HFFc6 (cell line): ENCODE results near the gene CIRBP. TPM values are rescaled to one million over a fixed set of nuclear protein-coding genes. Genes with fewer than 3 reads are reported as not detected.

ENCODE experiments used
- DNase-seq: peaks from one replicate; pipeline ENCODE4 v3.0.0-alpha.2; 2018
- H3K27ac Mint-ChIP-seq: 2 replicates; pipeline ENCODE4 v1.8.0; 2020; ENCODE audit warnings: mild to moderate bottlenecking, mixed read lengths
- H3K27me3 Mint-ChIP-seq: 2 replicates; pipeline ENCODE4 v1.8.0; 2021; ENCODE audit warnings: mild to moderate bottlenecking, moderate library complexity, mixed read lengths; ENCODE audit not compliant: insufficient read depth
- H3K36me3 Mint-ChIP-seq: 2 replicates; pipeline ENCODE4 v1.8.0; 2021; ENCODE audit warnings: low read depth, mixed read lengths
- H3K4me1 Mint-ChIP-seq: 2 replicates; pipeline ENCODE4 v1.8.0; 2020; ENCODE audit warnings: low read depth, mixed read lengths
- H3K4me3 Mint-ChIP-seq: 2 replicates; pipeline ENCODE4 v1.8.0; 2020; ENCODE audit warnings: mild to moderate bottlenecking, moderate library complexity, mixed read lengths
- H3K9me3 Mint-ChIP-seq: 2 replicates; pipeline ENCODE4 v1.8.0; 2020; ENCODE audit warnings: mild to moderate bottlenecking, mixed read lengths
- total RNA-seq, 6 experiments: library from RNA; stranded (reverse); fragmentation: NEBNext Ultra II Directional; extraction: Animal tissue kit (Norgen Biotek cat#: 25700); gene quantifications; 2 replicates in 1 of 6; 3 replicates in 5 of 6; pipeline ENCODE4 v1.2.3, GENCODE V29; 2021
- TF ChIP-seq, protein P1 (sequence below): fragments of 200-600 bp; sonication (generic); IDR thresholded peaks from 2 replicates; pipeline ENCODE4 v1.5.0; 2021; ENCODE audit warnings: antibody characterized with exemption, mild to moderate bottlenecking

The CIRBP gene
- total RNA-seq, 6 experiments from 2014 or later, result 160 to 243 (median 190) TPM

DNA sequence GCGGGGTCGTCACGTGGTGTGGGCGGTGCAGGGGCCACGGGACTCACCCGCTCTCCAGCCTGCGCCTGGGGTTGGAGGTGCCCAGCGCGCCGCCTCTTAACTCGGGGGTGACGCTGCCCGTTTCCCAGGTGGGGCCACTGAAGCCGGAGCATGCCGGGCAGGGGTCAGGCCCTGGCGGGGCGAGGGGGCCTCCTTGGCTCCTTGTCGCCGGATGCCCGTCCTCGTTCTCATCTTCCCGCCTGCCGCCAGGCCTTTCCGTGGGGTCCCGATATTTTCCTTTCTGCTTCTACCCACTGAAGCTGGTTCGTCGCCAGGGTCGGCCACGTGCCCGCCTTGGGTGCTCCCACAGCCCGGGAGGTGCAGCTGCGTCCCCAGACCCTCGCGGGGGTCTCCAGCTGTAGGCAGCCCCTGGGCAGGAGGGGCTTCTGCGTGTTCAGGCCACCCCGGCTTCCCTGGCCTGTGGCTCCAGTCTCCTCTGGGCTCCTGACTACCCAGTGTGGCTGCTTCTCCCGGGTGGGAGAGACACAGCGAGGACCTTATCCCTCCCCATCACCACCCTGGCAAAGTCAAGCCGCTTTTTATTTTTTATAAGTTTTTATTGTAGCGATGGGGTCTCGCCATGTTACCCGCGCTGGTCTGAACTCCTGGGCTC lies 7.0 kb downstream of the CIRBP start:
- peak overlapping the region; percentile 79 for H3K4me3 Mint-ChIP-seq
- TF ChIP-seq, protein P1, sequence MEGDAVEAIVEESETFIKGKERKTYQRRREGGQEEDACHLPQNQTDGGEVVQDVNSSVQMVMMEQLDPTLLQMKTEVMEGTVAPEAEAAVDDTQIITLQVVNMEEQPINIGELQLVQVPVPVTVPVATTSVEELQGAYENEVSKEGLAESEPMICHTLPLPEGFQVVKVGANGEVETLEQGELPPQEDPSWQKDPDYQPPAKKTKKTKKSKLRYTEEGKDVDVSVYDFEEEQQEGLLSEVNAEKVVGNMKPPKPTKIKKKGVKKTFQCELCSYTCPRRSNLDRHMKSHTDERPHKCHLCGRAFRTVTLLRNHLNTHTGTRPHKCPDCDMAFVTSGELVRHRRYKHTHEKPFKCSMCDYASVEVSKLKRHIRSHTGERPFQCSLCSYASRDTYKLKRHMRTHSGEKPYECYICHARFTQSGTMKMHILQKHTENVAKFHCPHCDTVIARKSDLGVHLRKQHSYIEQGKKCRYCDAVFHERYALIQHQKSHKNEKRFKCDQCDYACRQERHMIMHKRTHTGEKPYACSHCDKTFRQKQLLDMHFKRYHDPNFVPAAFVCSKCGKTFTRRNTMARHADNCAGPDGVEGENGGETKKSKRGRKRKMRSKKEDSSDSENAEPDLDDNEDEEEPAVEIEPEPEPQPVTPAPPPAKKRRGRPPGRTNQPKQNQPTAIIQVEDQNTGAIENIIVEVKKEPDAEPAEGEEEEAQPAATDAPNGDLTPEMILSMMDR, result no peak
- H3K36me3 Mint-ChIP-seq, result peaks cover 38% of the 10 kb centered on the region
- peak overlapping the region; percentile 83 for H3K27ac Mint-ChIP-seq
- H3K4me1 Mint-ChIP-seq, result peaks cover 42% of the 10 kb centered on the region
- no peak for DNase-seq
- H3K27me3 Mint-ChIP-seq, result peaks cover 12% of the 10 kb centered on the region
- H3K9me3 Mint-ChIP-seq, result no peaks in the 10 kb centered on the region

DNA sequence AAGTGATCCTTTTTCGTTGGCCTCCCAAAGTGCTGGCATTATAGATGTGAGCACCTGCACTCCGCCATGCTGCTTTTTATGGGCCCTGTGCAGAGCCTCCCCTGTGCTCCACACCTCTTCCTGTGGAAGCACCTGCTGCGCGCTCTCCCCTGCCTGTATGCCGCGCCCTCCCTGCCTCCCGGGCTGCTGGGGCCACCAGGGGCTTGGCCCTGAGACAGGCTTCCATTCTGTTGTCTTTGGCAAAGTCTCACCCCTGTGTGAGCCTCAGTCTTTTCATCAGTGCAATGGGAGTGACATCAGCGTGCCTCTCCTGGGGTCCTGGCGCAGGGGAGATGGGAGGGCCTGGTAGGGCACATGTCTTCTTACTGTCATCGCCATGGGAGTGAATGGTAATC lies 7.5 kb downstream of the CIRBP start:
- no peaks in the 10 kb centered on the region for H3K9me3 Mint-ChIP-seq
- peak overlapping the region; percentile 79 for H3K4me3 Mint-ChIP-seq
- H3K36me3 Mint-ChIP-seq, result peaks cover 33% of the 10 kb centered on the region
- no peak for DNase-seq
- TF ChIP-seq, protein P1, result no peak
- peaks cover 12% of the 10 kb centered on the region for H3K27me3 Mint-ChIP-seq
- peaks cover 36% of the 10 kb centered on the region for H3K4me1 Mint-ChIP-seq
- peak overlapping the region; percentile 83 for H3K27ac Mint-ChIP-seq

- peak overlapping the region; percentile 79 for H3K4me3 Mint-ChIP-seq
- TF ChIP-seq, protein P1, result no peak
- DNase-seq, result no peak
- H3K27ac Mint-ChIP-seq, result peak overlapping the region; percentile 83
- H3K9me3 Mint-ChIP-seq, result no peaks in the 10 kb centered on the region
- H3K36me3 Mint-ChIP-seq, result peaks cover 28% of the 10 kb centered on the region
- peaks cover 14% of the 10 kb centered on the region for H3K27me3 Mint-ChIP-seq
- peaks cover 34% of the 10 kb centered on the region for H3K4me1 Mint-ChIP-seq
Observed at GRCh38 chr19:1277061-1277460, 7.9 kb downstream of the CIRBP start.

DNA sequence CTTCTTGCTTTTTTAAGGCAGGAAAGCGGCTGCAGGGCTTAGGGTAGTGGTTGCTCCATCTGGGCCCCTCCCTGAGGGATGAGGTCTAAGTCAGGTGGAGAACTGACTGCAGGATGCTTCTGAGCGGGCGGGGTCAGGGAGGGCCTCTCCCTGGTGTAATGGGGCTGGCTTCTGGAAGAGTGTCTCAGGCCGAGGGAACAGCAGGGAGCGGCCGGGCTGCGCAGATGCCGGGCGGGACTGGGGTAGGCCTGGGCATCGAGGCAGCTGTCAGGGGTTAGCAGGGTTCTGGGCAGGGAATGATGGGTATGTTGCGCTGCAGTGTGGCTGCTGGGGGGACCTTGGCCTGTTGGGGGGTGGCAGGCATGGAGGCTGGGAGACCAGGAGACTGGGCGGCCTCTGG lies 8.9 kb downstream of the CIRBP start:
- Mint-ChIP-seq H3K27me3 (peaks cover 14% of the 10 kb centered on the region), H3K4me3 (no peak overlapping the region), H3K36me3 (peaks cover 19% of the 10 kb centered on the region), H3K9me3 (no peaks in the 10 kb centered on the region), H3K27ac (peak overlapping the region; percentile 21; the same call in 1 of the 2 replicates), H3K4me1 (peaks cover 26% of the 10 kb centered on the region)
- TF ChIP-seq, protein P1, result no peak
- DNase-seq, result no peak

DNA sequence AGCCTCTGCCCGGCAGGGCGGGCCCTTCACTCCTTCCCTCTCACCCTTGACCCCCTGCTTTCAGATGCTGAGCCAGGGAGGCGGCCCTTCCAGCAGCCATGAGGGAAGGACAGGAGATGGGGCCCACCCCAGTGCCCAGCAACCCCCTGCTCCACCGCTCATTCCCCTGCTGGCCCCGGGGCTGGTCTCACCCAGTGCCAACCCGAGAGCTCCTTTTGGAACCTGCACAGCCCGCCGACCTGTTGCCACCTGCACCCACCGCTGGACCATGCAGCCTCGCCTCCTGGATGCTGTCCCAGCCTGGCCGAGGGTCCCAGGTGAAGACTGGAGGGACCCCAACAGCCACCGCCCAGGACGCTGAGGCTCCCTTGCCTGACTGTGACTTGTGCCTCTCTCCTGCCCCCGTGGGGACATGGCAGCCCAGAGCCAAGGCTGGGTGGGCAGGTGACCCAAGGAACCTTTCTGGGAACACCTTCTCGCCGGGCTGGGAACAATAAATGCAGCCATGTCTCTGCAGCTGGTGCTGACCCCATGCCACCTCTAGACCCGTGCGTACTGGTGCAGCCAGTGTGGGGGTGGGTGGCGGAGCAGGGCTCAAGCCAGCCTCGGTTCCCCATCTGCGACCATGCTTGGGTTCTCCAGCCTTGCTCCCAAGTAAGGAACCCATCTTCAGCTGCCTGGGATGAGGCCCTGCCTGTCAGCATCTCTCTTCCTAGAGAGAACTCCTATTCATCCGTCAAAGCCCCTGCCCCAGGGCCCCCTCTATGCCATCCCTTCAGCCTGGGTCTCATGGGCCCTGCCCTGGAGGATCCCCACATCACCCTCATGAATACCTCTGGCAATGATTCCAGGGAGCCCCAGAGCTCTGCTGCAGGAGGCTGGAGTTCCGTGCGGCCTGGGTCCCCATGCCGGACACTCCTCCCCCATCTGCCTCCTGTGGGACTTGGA lies 9.9 kb downstream of the CIRBP start:
- Mint-ChIP-seq H3K36me3 (peaks cover 12% of the 10 kb centered on the region), H3K27ac (no peak overlapping the region), H3K4me3 (no peak overlapping the region), H3K27me3 (peaks cover 9% of the 10 kb centered on the region), H3K9me3 (no peaks in the 10 kb centered on the region), H3K4me1 (peaks cover 18% of the 10 kb centered on the region)
- no peak for DNase-seq
- TF ChIP-seq, protein P1, result no peak
